Smooth muscle cell (in vitro differentiated cells): ENCODE results near the gene CYTH1. TPM values are rescaled to one million over a fixed set of nuclear protein-coding genes. Genes with fewer than 3 reads are reported as not detected.

Source experiments
- DNase-seq: peaks from one replicate; lab custom pipeline; 2025; ENCODE audit not compliant: unreplicated experiment; lab: John Stamatoyannopoulos, UW
- H2AFZ ChIP-seq: fragments of 200-600 bp; sonication (generic); 2 replicates; pipeline ENCODE4 v1.6.0; 2016; ENCODE audit warnings: antibody characterized with exemption, low read depth, mild to moderate bottlenecking
- H3F3A ChIP-seq: fragments of 200-600 bp; sonication (generic); 2 replicates; pipeline ENCODE4 v1.6.0; 2017; ENCODE audit warnings: antibody characterized with exemption, low read depth
- H3K27ac ChIP-seq: fragments of 200-600 bp; sonication (generic); 2 replicates; pipeline ENCODE4 v1.5.1; 2016; ENCODE audit warnings: low read depth, mild to moderate bottlenecking
- H3K27me3 ChIP-seq: fragments of 200-600 bp; sonication (generic); 2 replicates; pipeline ENCODE4 v1.6.1; 2016; ENCODE audit warnings: low read depth, mild to moderate bottlenecking
- H3K36me3 ChIP-seq: fragments of 200-600 bp; sonication (generic); 2 replicates; pipeline ENCODE4 v1.5.1; 2016; ENCODE audit warnings: low read depth
- H3K4me1 ChIP-seq: fragments of 200-600 bp; sonication (generic); 2 replicates; pipeline ENCODE4 v1.5.1; 2016; ENCODE audit warnings: low read depth
- H3K4me2 ChIP-seq: fragments of 200-600 bp; sonication (generic); 2 replicates; pipeline ENCODE4 v1.6.0; 2016; ENCODE audit warnings: mild to moderate bottlenecking
- H3K4me3 ChIP-seq: fragments of 200-600 bp; sonication (generic); 2 replicates; pipeline ENCODE4 v1.5.1; 2016; ENCODE audit warnings: mild to moderate bottlenecking
- H3K79me2 ChIP-seq: fragments of 200-600 bp; sonication (generic); 2 replicates; pipeline ENCODE4 v1.6.0; 2016; ENCODE audit warnings: low read depth, mild to moderate bottlenecking
- H3K9ac ChIP-seq: fragments of 200-600 bp; sonication (generic); 2 replicates; pipeline ENCODE4 v1.6.0; 2016; ENCODE audit warnings: low read depth
- H3K9me3 ChIP-seq: fragments of 200-600 bp; sonication (generic); replicated peaks from 2 replicates; pipeline ENCODE4 v1.5.1; 2016; ENCODE audit warnings: low read depth
- H4K20me1 ChIP-seq: fragments of 200-600 bp; sonication (generic); 2 replicates; pipeline ENCODE4 v1.6.0; 2016; ENCODE audit warnings: low read depth
- CTCF ChIP-seq: fragments of 200-600 bp; sonication (generic); IDR thresholded peaks from 2 replicates; pipeline ENCODE4 v1.5.1; 2017; ENCODE audit warnings: borderline replicate concordance, mild to moderate bottlenecking, antibody characterized with exemption; ENCODE audit not compliant: insufficient read depth, poor library complexity, severe bottlenecking
- WGBS: methylation state at CpG from one replicate; pipeline ENCODE4 v1.1.7; 2016; ENCODE audit warnings: low lambda C conversion rate; 5-methylcytosine and 5-hydroxymethylcytosine counted together
- polyA plus RNA-seq: library from polyadenylated mRNA; unstranded; fragments of >200 nt; fragmentation: Nextera tagmentation; extraction: Ambion mirVana; gene quantifications from 2 replicates; pipeline ENCODE4 v1.2.1, GENCODE V29; 2016
- total RNA-seq: library from RNA; depleted of rRNA; stranded (reverse); fragments of >200 nt; gene quantifications from 2 replicates; pipeline ENCODE4 v1.2.3, GENCODE V29; 2014

CYTH1 gene
- total and polyA plus RNA-seq, 2 experiments from 2014 or later = 14.1 to 19.3 TPM

GRCh38 chr17:78675316-78675616, 106.8 kb downstream of the CYTH1 start:
- Histone ChIP-seq H3K36me3 (peaks cover 3% of the 10 kb centered on the region), H3K27ac (no peak overlapping the region), H3F3A (peaks cover 10% of the 10 kb centered on the region), H3K4me1 (peaks cover 3% of the 10 kb centered on the region), H3K4me2 (no peak overlapping the region), H3K27me3 (no peaks in the 10 kb centered on the region), H3K9me3 (no peaks in the 10 kb centered on the region), H4K20me1 (no peaks in the 10 kb centered on the region), H3K4me3 (no peak overlapping the region), H2AFZ (no peak overlapping the region), H3K79me2 (no peaks in the 10 kb centered on the region), H3K9ac (no peak overlapping the region)
- TF ChIP-seq CTCF = no peak
- over 99% methylated on average over 17 of the region's 17 CpGs for WGBS
- no peak for DNase-seq

- H2AFZ ChIP-seq = no peak overlapping the region
Measured at GRCh38 chr17:78674595-78675315, 107.3 kb downstream of the CYTH1 start.

GRCh38 chr17:78674156-78674555, 107.9 kb downstream of the CYTH1 start:
- no peak for TF ChIP-seq CTCF
- no peaks in the 10 kb centered on the region for H3K9me3 ChIP-seq
- peaks cover 3% of the 10 kb centered on the region for H3K36me3 ChIP-seq
- H2AFZ ChIP-seq = no peak overlapping the region
- H3K27me3 ChIP-seq = no peaks in the 10 kb centered on the region
- H3K4me3 ChIP-seq = no peak overlapping the region
- no peaks in the 10 kb centered on the region for H3K79me2 ChIP-seq
- WGBS = 99% methylated on average over 5 of the region's 5 CpGs
- H3K4me2 ChIP-seq = no peak overlapping the region
- H3K27ac ChIP-seq = no peak overlapping the region
- H4K20me1 ChIP-seq = no peaks in the 10 kb centered on the region
- H3F3A ChIP-seq = peaks cover 7% of the 10 kb centered on the region
- H3K4me1 ChIP-seq = no peaks in the 10 kb centered on the region
- no peak for DNase-seq
- H3K9ac ChIP-seq = no peak overlapping the region

More at GRCh38 chr17:78674595-78675315, 107.3 kb downstream of the CYTH1 start:
- Histone ChIP-seq H3K27ac (no peak overlapping the region), H3K4me2 (no peak overlapping the region), H3K4me1 (no peaks in the 10 kb centered on the region), H3K27me3 (no peaks in the 10 kb centered on the region), H3K4me3 (no peak overlapping the region), H3K9ac (no peak overlapping the region), H3K79me2 (no peaks in the 10 kb centered on the region), H4K20me1 (no peaks in the 10 kb centered on the region), H3F3A (peaks cover 9% of the 10 kb centered on the region), H3K36me3 (peaks cover 3% of the 10 kb centered on the region), H3K9me3 (no peaks in the 10 kb centered on the region)
- TF ChIP-seq CTCF = no peak
- no peak for DNase-seq
- 90% methylated on average over 28 of the region's 28 CpGs for WGBS

GRCh38 chr17:78673395-78673794, 108.7 kb downstream of the CYTH1 start:
- H2AFZ ChIP-seq = no peak overlapping the region
- H3K4me3 ChIP-seq = no peak overlapping the region
- no peaks in the 10 kb centered on the region for H3K9me3 ChIP-seq
- no peak overlapping the region for H3K9ac ChIP-seq
- H3K27ac ChIP-seq = no peak overlapping the region
- H3F3A ChIP-seq = peaks cover 7% of the 10 kb centered on the region
- H3K4me1 ChIP-seq = no peaks in the 10 kb centered on the region
- H3K79me2 ChIP-seq = no peaks in the 10 kb centered on the region
- no peak for TF ChIP-seq CTCF
- WGBS = 85% methylated on average over 7 of the region's 7 CpGs
- DNase-seq = no peak
- no peaks in the 10 kb centered on the region for H4K20me1 ChIP-seq
- H3K27me3 ChIP-seq = no peaks in the 10 kb centered on the region
- H3K36me3 ChIP-seq = peaks cover 3% of the 10 kb centered on the region
- H3K4me2 ChIP-seq = no peak overlapping the region
